SK-N-SH treated with all-trans-retinoic acid at 6 μM for 48 hours (cell line): ENCODE results near the gene STRBP.

ENCODE experiments used
- CREB5 ChIP-seq: fragments of 250-450 bp; sonication (Bioruptor Pico); IDR thresholded peaks from 2 replicates; pipeline ENCODE4 v1.5.1; 2020; ENCODE audit warnings: low read depth, mild to moderate bottlenecking, moderate library complexity
- POU6F1 ChIP-seq: fragments of 250-450 bp; sonication (Bioruptor Pico); IDR thresholded peaks from 2 replicates; pipeline ENCODE4 v1.8.0; 2021; ENCODE audit warnings: low read depth, mild to moderate bottlenecking, moderate library complexity, borderline replicate concordance
- ZNF8 ChIP-seq: fragments of 450-650 bp; formaldehyde crosslinking; IDR thresholded peaks from 2 replicates; pipeline ENCODE4 v1.5.0; 2020; ENCODE audit warnings: mild to moderate bottlenecking, moderate library complexity

GRCh38 chr9:123268465-123269259, at the start of gene STRBP:
- TF ChIP-seq CREB5: no peak
- TF ChIP-seq ZNF8 (CRISPR knock-in tag): no peak
- no peak for TF ChIP-seq POU6F1 (CRISPR knock-in tag)
